ENCODE data around the gene CASP6. TPM values are rescaled to one million over a fixed set of nuclear protein-coding genes. Genes with fewer than 3 reads are reported as not detected.

Gene CASP6
- total and polyA plus RNA-seq, 2 of the 8 experiments (the other 6 are each of a cell fraction or from before 2014, with no cell fraction given): 29.5 to 35.1 TPM

DNA sequence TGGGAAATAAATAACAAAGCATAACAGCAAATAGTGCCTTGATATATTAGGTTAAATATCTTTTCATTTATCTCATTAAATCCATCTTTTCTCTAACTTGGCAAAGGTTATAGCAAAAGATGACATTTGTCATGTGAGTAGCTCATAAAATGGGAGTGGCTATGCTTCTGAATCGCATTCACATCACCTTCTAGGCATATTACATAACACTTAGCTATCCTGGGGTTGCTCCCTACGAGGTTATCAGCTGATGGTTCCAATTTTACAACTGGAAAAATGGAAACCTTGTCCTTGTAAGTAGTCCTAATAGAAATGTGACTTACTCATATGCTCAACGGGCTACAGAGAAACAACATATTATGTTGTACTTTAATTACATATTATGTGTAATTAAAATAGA, 10.3 kb upstream of the CASP6 start:
- Histone ChIP-seq H2BK20ac (ENCODE audit: low read length) (no peak overlapping the region), H3K79me2 (ENCODE audit: control insufficient read depth in 1 of 2, insufficient read depth in 2 of 2, low read length in 2 of 2) (no peaks in the 10 kb centered on the region), H4K5ac (ENCODE audit: insufficient read length, low read depth, low read length) (no peak overlapping the region), H3K14ac (ENCODE audit: insufficient read length) (no peak overlapping the region), H3K27me3 (replicated peaks in 1 of 4; ENCODE audit: control insufficient read depth in 3 of 4, extremely low read depth in 1 of 4, insufficient read depth in 3 of 4, low read length in 3 of 4) (no peaks in the 10 kb centered on the region), H3K23me2 (ENCODE audit: low read depth, low read length) (no peaks in the 10 kb centered on the region), H3K4me2 (ENCODE audit: insufficient read depth in 1 of 2, low read depth in 2 of 2, low read length in 2 of 2) (no peak overlapping the region), H4K20me1 (replicated peaks in 1 of 2; ENCODE audit: control insufficient read depth in 1 of 2, insufficient read depth in 2 of 2, low read length in 2 of 2) (no peaks in the 10 kb centered on the region), H3K9ac (replicated peaks in 1 of 4; ENCODE audit: extremely low read depth in 1 of 4, low read depth in 3 of 4, low read length in 3 of 4) (no peak overlapping the region), H3K36me3 (ENCODE audit: control insufficient read depth in 2 of 4, insufficient read depth in 4 of 4, low read length in 3 of 4) (peaks cover 2 to 55% (median 23%) of the 10 kb centered on the region in 4 experiments; a peak in 7 of 8 replicates), H3K27ac (ENCODE audit: low read depth, low read length) (no peak overlapping the region), H3K4ac (replicated peaks; ENCODE audit: insufficient read length, low read depth, low read length) (no peak overlapping the region), H2BK5ac (ENCODE audit: low read depth, low read length) (no peak overlapping the region), H3K79me1 (ENCODE audit: low read depth, low read length) (no peaks in the 10 kb centered on the region), H2BK120ac (replicated peaks; ENCODE audit: low read depth, low read length) (no peak overlapping the region), H3K4me1 (replicated peaks in 1 of 4; ENCODE audit: control insufficient read depth in 3 of 4, insufficient read depth in 4 of 4, low read length in 3 of 4) (no peaks in the 10 kb centered on the region), H3K56ac (replicated peaks; ENCODE audit: insufficient read length, low read depth, low read length) (no peak overlapping the region), H3K4me3 (ENCODE audit: extremely low read depth in 1 of 4, insufficient read depth in 2 of 4, low read depth in 3 of 4, low read length in 4 of 4) (no peak overlapping the region), H3K9me3 (ENCODE audit: insufficient read depth in 2 of 2, low read depth in 1 of 2, low read length in 1 of 2) (no peaks in the 10 kb centered on the region), H2AK5ac (ENCODE audit: low read depth, low read length) (no peak overlapping the region), H2BK15ac (ENCODE audit: low read length) (no peak overlapping the region), H2AFZ (ENCODE audit: low read length) (no peak overlapping the region), H3K23ac (ENCODE audit: insufficient read length) (no peak overlapping the region), H4K91ac (replicated peaks; ENCODE audit: insufficient read length, low read length) (no peak overlapping the region), H4K8ac (ENCODE audit: extremely low read depth, insufficient read depth, low read length) (no peak overlapping the region), H3K18ac (ENCODE audit: extremely low read depth, low read length) (no peak overlapping the region), H2BK12ac (ENCODE audit: low read depth, low read length) (no peak overlapping the region)
- ChIA-PET CTCF (ENCODE audit: partially characterized antibody) (interaction anchor here (1.0 kb wide), 2 partner anchors 91 to 291 kb away, joined by 3 read pairs; no protein-coding TSS in a partner anchor), POLR2A (ENCODE audit: partially characterized antibody) (interaction anchor here (1.3 kb wide), 1 partner anchor 10 kb away, joined by 4 read pairs; the partner anchor contains the start of gene CASP6)
- 85% methylated on average over 3 of the region's 3 CpGs; no CpG with 5 or more reads in 1 of the 2 experiments for WGBS, 2 experiments (ENCODE audit: extremely low coverage in 1 of 2, insufficient coverage in 1 of 2, insufficient read length in 1 of 2, insufficient replicate concordance in 2 of 2, low coverage in 1 of 2, low lambda C conversion rate in 2 of 2, missing lambda C conversion rate in 1 of 2)
- TF ChIP-seq SP1 (IDR thresholded peaks at IDR 0.05; ENCODE audit: low read depth, low read length) (no peak), CHD2 (IDR thresholded peaks at IDR 0.05; ENCODE audit: low read length) (no peak), POLR2A (IDR thresholded peaks at IDR 0.05; ENCODE audit: control extremely low read depth in 1 of 2, low read depth in 2 of 2, low read length in 2 of 2) (no peak), JUND (IDR thresholded peaks at IDR 0.05; ENCODE audit: low read length) (no peak), YY1 (IDR thresholded peaks at IDR 0.05; ENCODE audit: low read depth, low read length) (no peak), TCF12 (IDR thresholded peaks at IDR 0.05; ENCODE audit: low read depth, low read length) (no peak), BACH1 (IDR thresholded peaks at IDR 0.05; ENCODE audit: low read length) (no peak), TAF7 (optimal IDR thresholded peaks at IDR 0.05; ENCODE audit: borderline replicate concordance, low read depth, low read length) (no peak)
- TF ChIP-seq, protein P1, sequence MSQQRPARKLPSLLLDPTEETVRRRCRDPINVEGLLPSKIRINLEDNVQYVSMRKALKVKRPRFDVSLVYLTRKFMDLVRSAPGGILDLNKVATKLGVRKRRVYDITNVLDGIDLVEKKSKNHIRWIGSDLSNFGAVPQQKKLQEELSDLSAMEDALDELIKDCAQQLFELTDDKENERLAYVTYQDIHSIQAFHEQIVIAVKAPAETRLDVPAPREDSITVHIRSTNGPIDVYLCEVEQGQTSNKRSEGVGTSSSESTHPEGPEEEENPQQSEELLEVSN (IDR thresholded peaks at IDR 0.05): no peak
- DNase-seq (ENCODE audit: low read depth in 1 of 2, low spot score in 2 of 2) (no peak), FAIRE-seq (no peak)
